Epithelial cell of prostate (primary cell): Measurements from ENCODE around the gene IDI1.
"Not testable (repeated sequence)": the region's sequence is repeated elsewhere in the genome, so short reads cannot be mapped to it uniquely, and the experiment has no call there.

ENCODE experiments used
- DNase-seq: peaks from one replicate; pipeline ENCODE4 v3.0.0-alpha.2; 2011; ENCODE audit warnings: low read depth, low spot score
- H3K27ac ChIP-seq: fragments of 450-650 bp; 2 replicates; pipeline ENCODE4 v1.5.1; 2017; ENCODE audit warnings: mild to moderate bottlenecking

IDI1 gene

DNA sequence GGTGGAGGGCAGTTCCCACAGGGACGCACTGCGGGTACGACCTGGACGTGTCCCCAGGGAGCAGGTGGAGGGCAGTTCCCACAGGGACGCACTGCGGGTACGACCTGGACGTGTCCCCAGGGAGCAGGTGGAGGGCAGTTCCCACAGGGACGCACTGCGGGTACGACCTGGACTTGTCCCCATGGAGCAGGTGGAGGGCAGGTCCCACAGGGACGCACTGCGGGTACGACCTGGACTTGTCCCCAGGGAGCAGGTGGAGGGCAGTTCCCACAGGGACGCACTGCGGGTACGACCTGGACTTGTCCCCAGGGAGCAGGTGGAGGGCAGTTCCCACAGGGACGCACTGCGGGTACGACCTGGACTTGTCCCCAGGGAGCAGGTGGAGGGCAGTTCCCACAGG lies 10.2 kb downstream of the IDI1 start:
- not testable (repeated sequence) for DNase-seq, H3K27ac ChIP-seq

DNA sequence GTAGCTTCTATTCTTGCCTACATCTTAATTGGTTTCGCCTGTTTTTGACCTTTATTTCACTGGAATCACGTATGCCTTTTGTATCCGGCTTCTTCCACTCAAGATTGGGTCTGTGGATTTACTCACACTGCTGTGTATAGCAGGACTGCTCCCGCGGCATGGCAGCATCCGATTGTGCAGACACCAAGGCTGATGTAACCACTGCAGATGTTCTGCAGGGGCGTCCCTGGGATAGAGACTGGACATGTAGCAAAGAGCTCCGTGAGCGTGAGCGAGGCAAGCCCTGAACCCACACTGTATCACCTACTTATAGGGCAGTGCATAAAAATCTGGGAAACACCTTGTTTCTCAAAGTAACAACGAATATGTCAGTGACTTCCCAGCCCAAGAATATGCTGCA lies 11.8 kb downstream of the IDI1 start:
- H3K27ac ChIP-seq, result peak overlapping the region; percentile 58

DNA sequence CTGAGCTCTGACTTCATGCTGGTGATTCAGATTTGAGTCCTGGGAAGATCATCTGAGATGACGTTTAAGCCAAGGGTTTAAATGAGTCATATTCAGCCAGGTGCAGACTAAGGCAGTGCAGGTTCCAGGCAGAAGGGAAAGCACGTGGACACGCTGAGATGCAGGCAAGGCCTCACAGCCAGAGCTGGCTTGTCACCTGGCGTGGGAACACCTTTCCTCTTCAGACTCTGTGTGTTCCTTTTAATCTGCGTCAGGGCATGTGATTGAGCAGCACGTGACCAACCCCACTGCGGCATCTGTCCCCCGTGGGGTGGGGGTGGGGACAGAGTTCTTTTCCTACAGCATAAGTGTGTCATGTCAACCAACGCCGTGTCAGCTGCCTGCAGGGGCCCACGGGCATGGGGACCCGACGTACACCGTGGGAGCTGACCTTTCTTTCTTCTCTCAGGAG lies 12.6 kb downstream of the IDI1 start:
- H3K27ac ChIP-seq, result peak overlapping the region; percentile 58
- peak; percentile 87 for DNase-seq

More for the DNA sequence above, 11.8 kb downstream of the IDI1 start:
- DNase-seq, result no peak

DNA sequence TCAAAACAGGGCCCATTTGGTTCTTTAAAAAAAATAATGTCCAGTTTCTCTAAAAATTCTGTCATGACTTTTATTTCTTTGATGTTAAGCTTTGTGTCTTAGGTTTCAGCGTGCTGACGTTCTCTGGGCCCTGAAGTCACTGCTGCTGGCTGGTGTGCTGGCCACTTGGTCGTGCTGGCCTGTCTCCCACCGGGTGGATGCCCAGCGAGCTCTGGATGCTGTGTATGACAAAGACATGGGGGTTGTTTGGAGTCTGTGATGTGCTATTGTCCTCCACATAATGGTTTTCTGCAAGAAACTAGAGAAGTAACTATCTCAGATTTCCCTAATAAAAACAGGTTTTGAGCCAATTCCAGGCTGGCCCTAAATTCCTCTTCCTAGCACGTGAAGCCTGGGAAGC lies 13.7 kb downstream of the IDI1 start:
- H3K27ac ChIP-seq, result peak overlapping the region; percentile 58
- DNase-seq, result no peak

DNA sequence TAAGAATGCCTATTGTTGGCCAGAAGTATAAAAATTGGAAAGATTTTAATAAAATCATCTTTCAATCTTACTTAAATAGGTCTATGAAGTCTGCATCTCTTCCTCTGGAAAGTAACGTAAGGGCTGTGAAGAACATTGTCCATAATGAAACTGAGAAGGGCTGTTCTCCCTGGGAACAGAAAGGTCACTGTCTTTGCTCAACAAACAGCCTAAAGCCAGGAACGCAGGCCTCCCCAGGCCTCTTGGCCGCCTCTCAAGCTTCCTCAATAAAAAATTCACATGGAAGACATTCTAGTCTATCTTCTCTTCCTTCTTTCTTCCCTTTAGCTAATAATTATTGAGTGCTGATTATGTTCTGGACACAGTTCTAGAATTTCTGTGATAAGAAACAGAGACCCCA lies 14.2 kb downstream of the IDI1 start:
- no peak for DNase-seq
- H3K27ac ChIP-seq, result no peak overlapping the region

DNA sequence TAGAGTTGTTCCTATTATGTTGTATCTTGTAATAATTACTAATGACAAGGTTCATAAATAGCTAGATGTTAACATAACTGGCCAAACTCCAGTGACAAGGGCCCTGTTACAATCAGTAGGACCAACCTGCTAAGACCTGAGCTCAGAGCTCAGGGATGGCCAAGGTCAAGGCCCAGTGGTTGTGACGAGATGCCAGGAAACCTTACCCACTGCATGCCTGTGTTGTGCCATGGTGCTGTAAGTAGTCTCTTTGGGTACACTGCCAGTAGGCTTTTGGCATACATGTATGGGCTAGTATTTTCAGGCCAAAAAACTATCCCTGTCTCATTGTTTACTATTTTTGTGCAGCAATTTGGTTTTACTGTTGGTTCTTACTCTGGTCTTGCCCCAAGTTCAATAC lies 15.3 kb downstream of the IDI1 start:
- no peak for DNase-seq
- H3K27ac ChIP-seq, result no peak overlapping the region

DNA sequence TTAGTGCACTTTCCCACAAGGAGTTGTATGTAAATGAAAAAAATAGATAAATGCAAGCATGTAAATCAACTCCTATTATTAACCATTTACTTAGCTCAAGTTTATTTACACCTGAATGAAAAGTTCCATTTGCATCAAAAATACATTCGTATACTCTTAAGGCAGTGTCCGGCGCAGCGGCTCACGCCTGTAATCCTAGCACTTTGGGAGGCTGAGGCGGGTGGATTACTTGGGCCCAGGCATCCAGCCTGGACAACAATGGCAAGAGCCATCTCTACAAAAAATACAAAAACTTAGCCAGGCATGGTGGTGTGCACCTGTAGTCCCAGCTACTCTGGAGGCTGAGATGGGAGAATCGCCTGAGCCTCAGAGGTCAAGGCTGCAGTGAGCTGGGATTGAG lies 19.1 kb downstream of the IDI1 start:
- no peak for DNase-seq
- H3K27ac ChIP-seq, result no peak overlapping the region

DNA sequence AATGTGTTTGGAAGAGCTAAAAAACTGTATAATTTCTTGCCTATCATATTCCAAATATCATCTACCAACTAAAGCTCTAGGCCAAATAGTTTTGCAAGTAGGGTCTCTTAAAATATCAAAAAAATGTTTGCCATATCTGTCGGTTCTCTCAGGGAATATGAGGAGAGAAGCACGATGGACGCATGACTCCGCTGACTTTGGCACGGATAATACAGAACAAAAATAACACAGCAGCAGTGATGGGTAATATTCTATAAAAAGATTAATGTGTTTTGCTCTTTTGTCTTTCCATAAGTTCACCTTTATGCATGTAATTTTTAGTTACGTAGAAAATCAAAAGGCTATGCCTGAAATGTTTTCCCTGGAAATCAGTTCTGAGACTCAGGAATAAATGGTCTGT lies 22.3 kb downstream of the IDI1 start:
- DNase-seq, result no peak
- no peak overlapping the region for H3K27ac ChIP-seq

DNA sequence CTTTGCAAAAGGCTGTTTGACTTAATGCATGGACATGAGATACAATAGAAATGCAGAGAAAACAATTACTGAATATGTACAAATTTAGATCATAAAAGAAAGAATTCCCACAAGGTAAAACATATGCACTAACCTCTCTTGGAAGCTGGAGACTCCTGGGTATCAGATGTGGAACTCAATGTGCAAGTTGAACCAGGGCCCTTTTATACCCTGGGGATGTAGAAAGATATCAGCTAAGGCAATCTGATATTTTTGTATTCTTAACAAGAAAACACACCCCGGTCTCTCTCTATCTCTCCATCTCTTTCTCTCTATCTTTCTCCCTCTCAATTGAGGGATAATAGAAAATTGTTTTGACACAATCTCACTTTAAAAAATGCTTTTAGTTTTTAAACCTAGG lies 23.2 kb downstream of the IDI1 start, which contains the start of gene IDI2:
Gene IDI2 (minus strand): TSS at position 177 of the 400 bp plus-strand sequence. CDS start 1,136 bp downstream, outside the sequence.
- DNase-seq, result no peak
- no peak within 1 kb of the TSS for H3K27ac ChIP-seq

DNA sequence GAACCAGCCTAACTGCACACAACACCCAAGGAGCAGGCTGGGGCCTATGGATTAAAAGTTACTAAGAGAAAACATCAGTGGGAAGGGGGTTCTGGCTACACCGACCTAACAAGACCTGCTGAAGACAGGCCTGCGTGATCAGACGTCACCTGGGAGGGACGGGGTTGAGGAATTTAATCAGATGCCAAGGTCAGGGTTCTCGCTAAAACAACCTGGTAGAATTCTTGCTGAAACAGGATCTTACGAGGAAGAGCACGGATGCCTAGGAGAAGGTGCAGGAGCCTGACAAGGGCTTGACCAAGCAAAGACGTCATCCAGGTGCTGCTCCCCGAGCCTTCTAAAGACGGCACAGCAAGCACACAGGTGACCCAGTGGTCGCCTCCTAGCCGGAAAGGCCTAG lies 24.8 kb downstream of the IDI1 start:
- no peak for DNase-seq

DNA sequence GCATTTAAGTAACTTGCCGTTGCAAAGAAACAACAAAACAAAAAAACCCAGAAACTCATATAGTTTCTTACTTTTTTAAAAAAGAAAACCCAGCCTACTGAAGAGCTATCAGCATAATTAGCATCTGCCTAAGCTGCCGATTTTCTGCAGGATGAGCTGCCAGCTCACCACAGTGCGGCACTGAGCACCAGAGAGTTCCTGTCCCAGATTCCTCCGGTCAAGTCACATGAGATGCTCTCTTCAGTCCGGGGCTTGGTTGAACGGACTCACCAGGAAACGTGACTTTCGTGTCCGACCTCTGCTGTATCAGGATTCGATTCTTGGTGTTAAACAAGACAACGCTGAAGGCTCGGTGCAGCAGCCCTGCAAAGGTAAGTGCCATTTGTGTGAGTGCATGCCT lies 26.5 kb downstream of the IDI1 start:
- no peak overlapping the region for H3K27ac ChIP-seq
- DNase-seq, result no peak

More for the DNA sequence above, 24.8 kb downstream of the IDI1 start:
- H3K27ac ChIP-seq, result no peak overlapping the region

DNA sequence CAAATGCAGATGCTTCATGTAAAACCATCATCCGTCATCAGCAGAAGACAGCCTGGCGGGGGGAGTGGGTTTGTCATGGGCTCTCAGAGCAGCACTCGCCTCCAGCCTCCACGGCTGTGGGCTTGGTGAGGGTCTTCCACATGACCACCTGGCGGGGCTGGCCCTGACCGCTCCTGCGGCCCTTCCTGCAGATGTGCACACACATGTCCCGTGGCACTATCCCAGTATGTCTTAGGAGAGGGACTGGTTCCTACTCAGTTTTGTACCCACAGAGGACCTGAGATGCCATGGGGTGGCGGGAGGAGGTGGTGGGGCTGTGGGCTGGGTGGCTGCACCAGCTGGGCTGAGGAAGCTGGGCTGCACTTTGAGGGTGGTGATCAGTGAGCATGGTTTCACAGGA lies 28.0 kb downstream of the IDI1 start:
- DNase-seq, result no peak
- H3K27ac ChIP-seq, result no peak overlapping the region

DNA sequence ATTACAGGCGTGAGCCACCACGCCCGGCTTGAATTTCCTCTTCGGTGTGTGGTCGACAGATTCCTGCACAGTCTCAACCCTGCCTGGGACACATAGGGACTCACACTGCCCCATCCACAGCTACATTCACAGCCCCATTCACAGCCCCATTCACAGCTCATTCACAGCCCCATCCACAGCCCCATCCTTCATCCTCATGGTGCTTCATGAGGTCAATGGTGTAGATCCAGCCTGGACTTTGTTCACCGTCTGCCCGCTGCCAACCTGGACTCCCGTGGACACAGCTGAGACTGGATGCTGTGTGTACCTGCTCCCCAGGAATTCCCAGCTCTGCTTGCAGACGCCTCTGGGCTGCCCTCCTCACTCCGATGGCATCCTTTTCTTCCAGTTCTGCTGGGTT lies 28.5 kb downstream of the IDI1 start:
- no peak for DNase-seq
- no peak overlapping the region for H3K27ac ChIP-seq

DNA sequence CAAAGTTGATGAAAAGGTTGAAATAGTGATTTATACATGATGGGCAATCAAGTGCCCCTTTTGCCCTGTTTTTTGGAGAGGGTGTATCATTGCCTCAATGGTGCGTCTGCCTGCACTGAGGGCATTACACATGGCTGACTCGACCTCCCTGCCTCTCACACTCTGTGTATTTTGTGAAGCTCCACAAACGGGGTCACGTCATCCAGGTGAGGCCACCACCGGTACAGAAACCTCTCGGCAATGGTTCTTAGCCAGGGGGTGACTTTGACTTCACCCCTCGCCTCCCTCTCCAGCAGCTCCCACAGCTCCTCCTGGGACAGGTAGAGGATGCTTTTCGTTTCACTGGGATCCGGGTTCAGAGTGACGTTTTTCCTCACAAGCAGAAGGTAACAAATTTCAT lies 29.6 kb downstream of the IDI1 start:
- H3K27ac ChIP-seq, result no peak overlapping the region
- DNase-seq, result no peak

DNA sequence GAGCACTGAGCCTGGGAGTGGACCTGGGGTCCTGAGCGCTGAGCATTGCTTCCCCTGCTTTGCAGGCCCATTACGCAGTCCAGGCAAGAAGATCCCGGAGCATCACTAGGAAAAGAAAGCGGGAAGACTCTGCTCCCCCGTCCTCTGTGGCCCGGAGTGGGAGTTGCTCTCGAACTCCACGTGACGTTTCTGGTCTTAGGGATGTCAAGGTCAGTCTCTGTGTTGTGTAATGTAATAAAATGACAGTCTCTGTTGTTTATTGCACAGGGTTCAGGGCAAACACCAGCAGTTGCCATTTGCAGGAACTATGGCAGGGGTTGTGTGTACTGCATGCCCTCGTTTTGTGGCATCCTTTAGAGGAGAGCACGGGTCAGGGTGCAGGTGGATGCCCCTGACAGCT lies 33.2 kb downstream of the IDI1 start:
- H3K27ac ChIP-seq, result no peak overlapping the region
- DNase-seq, result no peak

DNA sequence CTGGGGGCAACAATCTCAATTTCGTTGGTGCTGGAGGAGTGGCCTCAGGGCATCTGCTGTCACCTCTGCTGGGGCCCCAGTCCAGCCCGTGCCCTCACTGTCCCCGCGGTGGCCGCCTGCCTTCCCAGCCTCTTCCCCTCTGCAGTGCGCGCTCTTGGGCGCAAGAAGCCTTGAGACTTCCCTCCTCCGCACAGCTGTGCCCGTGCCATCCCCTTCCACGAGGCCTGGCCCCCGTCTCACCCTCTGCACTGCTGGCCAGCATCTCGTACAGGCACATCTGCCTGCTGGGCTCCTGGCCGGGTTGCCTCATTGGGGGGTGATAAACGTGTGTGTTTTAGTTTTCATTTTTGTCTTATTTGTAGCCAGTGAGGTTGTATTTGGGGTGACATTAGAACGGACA lies 37.2 kb downstream of the IDI1 start:
- DNase-seq, result no peak

DNA sequence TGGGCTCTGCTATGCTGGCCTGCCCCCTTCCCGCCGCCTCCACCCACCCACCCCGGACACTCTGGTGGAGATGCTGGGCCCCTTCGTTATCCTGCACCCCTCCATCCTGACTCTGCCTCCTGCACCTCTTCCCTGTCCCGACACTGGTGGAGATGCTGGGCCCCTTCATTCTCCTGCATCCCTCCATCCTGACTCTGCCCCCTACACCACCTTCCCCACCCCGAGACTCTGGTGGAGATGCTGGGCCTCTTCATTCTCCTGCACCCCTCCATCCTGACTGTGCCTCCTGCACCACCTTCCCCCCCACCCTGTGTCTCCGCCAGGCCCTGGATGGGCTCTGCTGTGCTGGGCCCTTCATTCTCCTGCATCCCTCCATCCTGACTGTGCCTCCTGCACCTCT lies 38.2 kb downstream of the IDI1 start:
- no peak for DNase-seq
- no peak overlapping the region for H3K27ac ChIP-seq

More for the DNA sequence above, 37.2 kb downstream of the IDI1 start:
- H3K27ac ChIP-seq, result no peak overlapping the region

DNA sequence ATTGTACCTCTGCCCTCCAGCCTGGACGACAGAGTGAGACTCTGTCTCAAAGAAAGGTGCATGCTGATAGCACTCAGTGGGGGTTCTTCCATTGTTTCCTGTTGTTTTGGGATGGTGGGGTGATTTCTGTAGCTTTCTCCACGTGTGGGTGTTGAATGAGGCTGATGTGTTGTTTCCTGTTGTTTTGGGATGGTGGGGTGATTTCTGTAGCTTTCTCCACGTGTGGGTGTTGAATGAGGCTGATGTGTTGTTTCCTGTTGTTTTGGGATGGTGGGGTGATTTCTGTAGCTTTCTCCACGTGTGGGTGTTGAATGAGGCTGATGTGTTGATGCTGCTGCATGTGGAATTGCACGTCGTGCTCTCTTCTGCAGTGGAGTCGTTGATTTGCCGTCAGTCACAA lies 39.0 kb downstream of the IDI1 start:
- DNase-seq, H3K27ac ChIP-seq: not testable (repeated sequence)

DNA sequence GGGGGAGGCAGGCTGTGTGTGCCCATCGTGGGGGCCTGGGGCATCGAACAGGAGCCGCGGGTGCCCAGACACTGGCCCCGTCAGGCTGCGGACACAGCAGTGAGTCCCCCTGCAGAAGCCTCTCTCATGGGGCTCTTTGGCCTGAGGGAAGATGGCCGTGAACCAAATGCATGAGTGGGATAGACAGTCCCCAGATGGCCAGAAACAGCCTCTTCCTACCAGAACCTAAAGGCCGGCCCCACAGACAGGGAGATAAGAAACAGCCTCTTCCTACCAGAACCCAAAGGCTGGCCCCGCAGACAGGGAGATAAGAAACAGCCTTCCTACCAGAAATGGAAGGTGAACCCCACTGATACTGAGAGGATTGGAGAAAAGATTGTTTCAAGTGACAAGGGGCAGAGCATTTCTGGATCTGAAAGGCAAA lies 39.8 kb downstream of the IDI1 start:
- no peak for DNase-seq
- no peak overlapping the region for H3K27ac ChIP-seq

DNA sequence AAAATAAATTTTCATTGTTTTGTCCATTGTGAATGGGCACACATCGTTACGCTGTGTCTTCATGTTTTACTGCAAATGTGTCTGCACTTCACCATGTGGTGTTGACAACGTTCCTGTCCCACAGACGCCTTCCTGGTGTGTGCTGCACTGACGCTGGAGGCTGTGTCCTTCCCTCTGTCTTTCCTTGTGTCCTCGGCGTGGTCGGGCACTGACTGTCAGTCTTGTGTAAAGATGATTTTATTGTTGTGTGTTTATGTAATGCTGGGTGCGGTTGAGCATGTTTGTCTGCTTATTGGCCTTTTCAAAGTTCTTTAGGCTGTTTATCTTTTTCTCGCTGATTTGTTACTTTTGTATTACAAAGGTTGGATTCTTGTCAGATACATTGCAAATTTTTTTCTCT lies 41.3 kb downstream of the IDI1 start:
- H3K27ac ChIP-seq, result no peak overlapping the region
- no peak for DNase-seq

DNA sequence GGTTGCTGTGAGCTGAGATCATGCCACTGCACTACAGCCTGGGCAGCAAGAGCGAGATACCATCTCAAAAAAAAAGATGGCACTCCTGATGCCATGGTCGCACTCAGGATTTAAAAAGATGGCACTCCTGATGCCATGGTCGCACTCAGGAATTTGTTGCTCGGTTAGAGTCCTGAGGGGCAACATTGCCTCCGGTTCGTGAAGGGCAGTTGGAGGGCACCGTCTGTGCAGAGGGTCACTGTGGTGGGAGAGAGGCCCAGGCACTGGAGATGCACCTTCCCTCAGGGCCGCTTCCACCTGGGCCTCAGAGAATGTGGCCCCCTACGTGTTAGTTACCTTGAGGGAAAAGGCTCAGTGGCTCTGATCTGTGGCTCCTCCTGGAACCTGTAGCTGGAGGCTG lies 42.3 kb downstream of the IDI1 start:
- DNase-seq, result no peak
- H3K27ac ChIP-seq, result no peak overlapping the region

DNA sequence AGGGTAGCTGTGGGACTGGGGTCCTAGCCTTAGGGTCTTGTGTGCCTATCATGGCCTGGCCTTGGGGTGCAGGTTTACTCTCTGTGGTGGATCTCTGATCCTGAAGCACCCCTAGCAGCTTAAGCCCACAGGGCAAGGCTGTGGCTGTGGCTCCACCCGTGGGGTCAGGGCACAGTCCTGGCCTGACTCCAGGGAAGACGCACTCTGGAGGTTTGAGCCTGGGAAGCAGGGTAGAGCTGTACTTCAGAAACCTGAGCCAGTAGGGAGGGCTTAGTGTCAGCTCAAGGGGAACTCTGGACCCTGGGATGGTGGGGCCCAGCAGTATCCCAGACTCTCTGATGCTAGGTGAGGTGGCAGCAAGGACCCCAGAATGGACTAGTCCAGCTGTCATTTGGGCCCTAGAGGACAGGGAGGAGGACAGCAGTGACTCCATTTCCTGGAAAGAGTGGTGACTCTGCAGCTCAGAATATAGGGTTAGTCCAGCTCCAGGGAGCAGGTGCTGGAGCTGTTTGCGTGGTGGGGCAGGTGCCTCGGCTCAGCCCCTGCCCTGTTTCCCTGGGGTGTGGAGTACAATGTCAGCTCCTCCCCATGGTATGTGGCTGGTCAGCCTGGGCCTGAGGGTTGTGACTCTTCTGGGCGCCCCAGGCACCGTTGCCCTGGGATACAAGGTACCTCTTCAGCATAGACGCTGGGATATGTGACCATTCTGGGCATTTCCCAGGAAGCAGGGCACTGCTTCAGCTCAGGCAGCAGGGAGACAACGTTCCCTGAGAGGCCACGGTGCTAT lies 44.8 kb downstream of the IDI1 start:
- H3K27ac ChIP-seq, result no peak overlapping the region
- no peak for DNase-seq
